NCI-H2029 treated with DMSO at 0.1 percent for 48 hours (cell line): ENCODE measurements around the gene SERPINA5.

Experiments used
- DNase-seq: peaks from one replicate; lab custom pipeline; 2025; lab: John Stamatoyannopoulos, UW

Gene SERPINA5

GRCh38 chr14:94548999-94549985, 31.9 kb upstream of the SERPINA5 start:
- DNase-seq = no peak

DNA sequence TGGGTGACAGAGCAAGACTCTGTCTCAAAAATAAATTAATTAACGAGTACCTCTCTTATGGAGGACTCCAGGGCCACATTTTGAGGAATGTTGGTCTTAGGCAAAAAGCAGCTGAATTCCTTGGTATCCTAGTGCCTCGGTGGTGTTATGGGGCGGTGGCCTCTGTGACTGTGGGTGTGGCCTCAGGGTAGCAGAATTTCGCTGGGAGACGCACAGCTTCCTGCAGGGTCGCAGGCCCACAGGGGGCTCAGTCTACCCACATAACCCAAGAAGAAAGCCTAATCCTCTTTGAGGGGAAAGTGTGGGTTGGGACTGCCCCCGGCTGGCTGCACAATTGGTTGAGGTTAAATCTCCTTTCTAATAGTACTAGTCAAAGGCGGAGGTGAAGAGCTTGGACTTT, 31.2 kb upstream of the SERPINA5 start:
- no peak for DNase-seq

GRCh38 chr14:94555991-94556390, 25.2 kb upstream of the SERPINA5 start:
- no peak for DNase-seq

DNA sequence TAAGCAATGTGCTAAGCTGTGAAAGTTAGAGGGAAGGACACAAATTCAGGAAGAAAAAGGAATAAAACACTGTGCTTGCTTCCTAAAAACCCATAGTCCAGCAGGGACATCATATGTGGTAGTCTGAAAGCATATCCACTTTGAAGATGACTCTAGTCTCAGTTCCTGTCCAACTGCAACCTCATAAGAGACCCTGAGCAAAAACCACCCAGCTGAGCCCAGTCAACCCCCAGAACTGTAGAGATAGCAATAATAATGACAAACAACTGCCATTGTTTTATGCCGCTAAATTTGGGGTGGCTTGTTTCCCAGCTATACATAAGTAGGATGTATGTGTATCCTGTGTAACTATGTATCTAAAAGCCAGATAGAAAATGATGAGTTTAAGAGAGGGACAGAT, 23.9 kb upstream of the SERPINA5 start:
- DNase-seq = no peak

DNA sequence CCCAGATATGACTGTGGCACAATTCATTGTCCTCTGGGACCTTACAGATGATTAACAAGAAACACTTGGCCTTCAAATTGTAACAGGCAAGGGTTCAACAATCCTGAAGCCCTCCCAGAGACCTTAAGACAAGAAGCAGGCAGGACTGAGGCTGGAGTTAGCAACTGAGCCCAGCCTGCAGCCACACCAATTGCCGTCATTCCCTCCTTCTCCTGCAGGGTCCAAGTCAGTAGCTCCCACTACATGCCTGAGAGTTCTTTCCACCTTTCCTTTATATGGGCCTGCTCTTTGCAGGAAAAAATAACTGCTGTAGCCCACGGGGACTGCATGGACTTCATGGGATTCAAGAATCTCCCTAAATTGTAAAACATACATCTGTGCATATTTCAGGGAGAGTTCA, 22.4 kb upstream of the SERPINA5 start:
- no peak for DNase-seq

GRCh38 chr14:94559638-94560290, 21.5 kb upstream of the SERPINA5 start:
- no peak for DNase-seq

- no peak for DNase-seq
Measured at GRCh38 chr14:94560291-94560665, 20.9 kb upstream of the SERPINA5 start.

- no peak for DNase-seq
Measured at GRCh38 chr14:94560751-94561655, 20.2 kb upstream of the SERPINA5 start, which contains the start of gene SERPINA4. Gene SERPINA4, plus strand, starts transcription at chr14:94561442. Its CDS starts 2,041 bp downstream, at chr14:94563483.

DNA sequence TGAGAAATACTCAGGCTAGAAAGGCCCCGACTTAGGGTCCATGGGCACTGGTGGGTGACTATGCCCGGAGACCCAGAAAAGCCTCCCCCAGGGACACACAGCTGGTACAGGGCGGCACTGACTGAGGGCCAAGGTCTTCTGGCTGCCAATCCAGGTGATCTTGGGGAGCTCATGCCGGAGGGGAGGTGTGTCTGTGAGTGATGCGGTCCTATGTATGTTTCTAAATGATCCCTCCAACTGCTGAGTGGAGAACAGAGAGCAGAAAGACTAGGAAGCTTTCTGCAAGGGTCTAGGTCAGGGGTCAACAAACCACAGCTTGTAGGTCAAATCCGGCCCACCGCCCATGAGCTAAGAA, 19.6 kb upstream of the SERPINA5 start:
- no peak for DNase-seq

GRCh38 chr14:94562022-94562421, 19.2 kb upstream of the SERPINA5 start:
- DNase-seq = no peak

GRCh38 chr14:94562941-94563883, 18.0 kb upstream of the SERPINA5 start:
- no peak for DNase-seq

- DNase-seq = no peak
Measured at GRCh38 chr14:94564381-94564780, 16.8 kb upstream of the SERPINA5 start.

DNA sequence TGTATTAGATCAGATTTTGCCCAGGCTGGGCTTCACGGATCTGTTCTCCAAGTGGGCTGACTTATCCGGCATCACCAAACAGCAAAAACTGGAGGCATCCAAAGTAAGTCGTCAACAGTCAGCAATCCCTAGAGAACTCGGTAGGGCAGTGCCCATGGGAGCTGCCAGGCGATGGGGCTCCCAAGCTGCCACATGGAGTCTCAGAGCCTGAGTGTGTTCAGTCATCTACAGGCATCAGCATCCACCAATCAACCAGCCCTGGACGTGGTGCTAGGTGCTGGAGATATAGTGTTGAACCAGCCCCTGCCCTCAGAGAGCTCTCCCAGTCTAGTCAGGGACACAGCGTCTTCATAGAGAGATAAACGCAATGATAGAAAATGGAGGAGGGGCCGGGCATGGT, 13.0 kb upstream of the SERPINA5 start:
- no peak for DNase-seq

GRCh38 chr14:94569381-94570001, 11.7 kb upstream of the SERPINA5 start:
- DNase-seq = no peak

DNA sequence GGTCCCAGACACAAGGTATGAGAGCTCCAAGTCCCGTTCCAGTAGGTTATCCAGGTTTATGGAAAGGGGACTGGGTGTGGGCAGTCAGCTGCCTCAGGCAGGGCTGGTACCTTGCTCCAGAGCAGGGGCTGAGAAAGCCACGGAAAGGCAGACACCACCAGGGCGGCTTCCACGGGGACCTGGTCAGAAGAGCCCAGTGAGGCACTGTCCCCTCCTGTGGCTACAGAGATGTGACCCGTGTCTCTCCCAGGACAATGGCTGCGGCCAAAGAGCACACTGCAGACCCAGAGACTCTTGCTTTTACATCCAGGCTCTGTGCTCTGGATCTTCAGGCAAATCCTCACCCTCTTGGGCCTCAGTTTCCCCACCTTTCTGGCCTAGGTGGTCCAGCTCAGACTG, 11.2 kb upstream of the SERPINA5 start:
- DNase-seq = no peak

GRCh38 chr14:94570440-94570839, 10.8 kb upstream of the SERPINA5 start:
- DNase-seq = no peak

DNA sequence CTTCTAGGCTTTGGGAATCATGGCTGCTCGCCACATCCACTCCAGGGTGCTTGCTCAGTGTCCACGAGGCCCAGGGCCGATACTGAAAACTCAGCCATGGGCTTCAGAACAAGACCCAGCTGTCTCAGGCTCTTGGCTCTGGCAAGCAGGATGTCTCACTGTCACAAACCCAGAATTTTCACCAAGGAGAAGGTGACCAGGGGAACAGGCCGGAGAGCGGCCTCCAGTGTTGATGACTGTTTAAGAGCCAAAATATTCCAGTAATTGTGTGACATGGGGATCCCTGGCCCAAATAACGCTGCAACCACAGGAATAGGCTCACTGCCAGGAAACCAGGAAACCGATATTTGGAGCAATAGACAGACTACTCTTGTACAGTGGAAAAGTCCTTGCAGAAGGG, 9.8 kb upstream of the SERPINA5 start:
- no peak for DNase-seq

DNA sequence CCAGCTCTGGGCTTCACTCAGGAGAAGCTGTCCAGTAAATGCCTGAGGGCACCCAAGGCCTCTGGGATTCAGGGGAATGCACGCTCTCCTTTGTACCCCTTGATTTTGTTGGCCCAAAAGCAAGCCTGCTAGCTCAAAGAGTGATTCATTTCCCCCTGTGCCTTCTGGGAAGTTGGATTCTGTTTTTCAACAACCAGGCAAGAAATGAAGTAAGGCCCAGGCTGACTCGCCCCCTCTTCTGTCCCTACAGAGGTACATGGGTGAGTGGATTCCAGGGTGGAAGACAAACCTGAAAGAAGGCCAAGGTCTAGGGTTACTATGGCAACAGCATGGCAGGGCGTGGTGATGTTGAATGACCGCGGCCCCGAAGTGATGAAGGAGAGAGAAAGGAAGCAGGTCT, 9.3 kb upstream of the SERPINA5 start:
- DNase-seq = no peak

- no peak for DNase-seq
Measured at GRCh38 chr14:94572637-94573303, 8.5 kb upstream of the SERPINA5 start.
